Neural cell (in vitro differentiated cells): ENCODE results near the gene ZNF79. TPM values are rescaled to one million over a fixed set of nuclear protein-coding genes. Genes with fewer than 3 reads are reported as not detected.

Experiments
- H2AFZ ChIP-seq: fragments of 200-600, 300-800 bp; sonication (generic), shearing (Covaris generic); 2 replicates; pipeline ENCODE4 v1.6.0; 2014; ENCODE audit warnings: low read depth, mild to moderate bottlenecking, antibody characterized with exemption, low read length, moderate library complexity
- H3F3A ChIP-seq: fragments of 200-600 bp; shearing (Covaris generic); 2 replicates; pipeline ENCODE4 v1.6.1; 2016; ENCODE audit warnings: mild to moderate bottlenecking, moderate library complexity, mixed read lengths, antibody characterized with exemption, low read length; ENCODE audit not compliant: insufficient read depth, poor library complexity, severe bottlenecking
- H3K27ac ChIP-seq: fragments of 200-600, 300-800 bp; sonication (generic), shearing (Covaris generic); 2 replicates; pipeline ENCODE4 v1.5.1; 2014; ENCODE audit warnings: mild to moderate bottlenecking, low read length, moderate library complexity
- H3K27me3 ChIP-seq: fragments of 300-800, 200-600 bp; sonication (generic), shearing (Covaris generic); 2 replicates; pipeline ENCODE4 v1.6.0; 2014; ENCODE audit warnings: mild to moderate bottlenecking, low read depth, low read length, moderate library complexity; ENCODE audit not compliant: insufficient read depth
- H3K36me3 ChIP-seq: fragments of 300-800, 200-600 bp; sonication (generic), shearing (Covaris generic); 2 replicates; pipeline ENCODE4 v1.5.1; 2014; ENCODE audit warnings: mild to moderate bottlenecking, antibody characterized with exemption, low read length, moderate library complexity; ENCODE audit not compliant: insufficient read depth
- H3K4me2 ChIP-seq: fragments of 300-800, 200-600 bp; sonication (generic), shearing (Covaris generic); 2 replicates; pipeline ENCODE4 v1.6.0; 2014; ENCODE audit warnings: mild to moderate bottlenecking, low read length
- H3K4me3 ChIP-seq: fragments of 300-800, 200-600 bp; sonication (generic), shearing (Covaris generic); 2 replicates; pipeline ENCODE4 v1.5.1; 2014; ENCODE audit warnings: mild to moderate bottlenecking, low read length, moderate library complexity
- H3K79me2 ChIP-seq: fragments of 200-600 bp; shearing (Covaris generic); replicated peaks from 2 replicates; pipeline ENCODE4 v1.6.0; 2014; ENCODE audit warnings: mild to moderate bottlenecking, low read length, moderate library complexity; ENCODE audit not compliant: insufficient read depth
- H3K9ac ChIP-seq: fragments of 300-800, 200-600 bp; sonication (generic), shearing (Covaris generic); 2 replicates; pipeline ENCODE4 v1.6.1; 2016; ENCODE audit warnings: mild to moderate bottlenecking, low read length, mixed read lengths
- H3K9me2 ChIP-seq: fragments of 200-600 bp; shearing (Covaris generic); 2 replicates; pipeline ENCODE4 v1.6.1; 2016; ENCODE audit warnings: mild to moderate bottlenecking, low read length, mixed read lengths; ENCODE audit not compliant: insufficient read depth
- H3K9me3 ChIP-seq: fragments of 200-600, 300-800 bp; sonication (generic), shearing (Covaris generic); 2 replicates; pipeline ENCODE4 v1.6.1; 2016; ENCODE audit warnings: mild to moderate bottlenecking, mixed run types, low read length, moderate library complexity, mixed read lengths
- H4K20me1 ChIP-seq: fragments of 200-600 bp; shearing (Covaris generic); 2 replicates; pipeline ENCODE4 v1.6.1; 2016; ENCODE audit warnings: mild to moderate bottlenecking, mixed run types; ENCODE audit not compliant: insufficient read depth
- EP300 ChIP-seq: fragments of 450-650 bp; conservative IDR thresholded peaks from 2 replicates; pipeline ENCODE4 v1.6.1; 2014; ENCODE audit warnings: antibody characterized with exemption, mild to moderate bottlenecking, moderate library complexity; ENCODE audit not compliant: poor library complexity, severe bottlenecking
- EZH2 ChIP-seq: fragments of 200-600, 300-800 bp; shearing (Covaris generic), sonication (generic); IDR thresholded peaks from 2 replicates; pipeline ENCODE4 v1.6.1; 2014; ENCODE audit warnings: antibody characterized with exemption, low read length, borderline replicate concordance, mild to moderate bottlenecking; ENCODE audit not compliant: insufficient read depth, poor library complexity, severe bottlenecking
- MXI1 ChIP-seq: fragments of 450-650 bp; conservative IDR thresholded peaks from 2 replicates; pipeline ENCODE4 v1.6.1; 2014; ENCODE audit warnings: antibody characterized with exemption, mild to moderate bottlenecking; ENCODE audit not compliant: poor library complexity, severe bottlenecking
- POLR2AphosphoS5 ChIP-seq: IDR thresholded peaks from 2 replicates; pipeline ENCODE4 v1.6.1; 2012
- RAD21 ChIP-seq: fragments of 450-650 bp; conservative IDR thresholded peaks from 2 replicates; pipeline ENCODE4 v1.6.1; 2014; ENCODE audit warnings: antibody characterized with exemption, mild to moderate bottlenecking, moderate library complexity
- SMC3 ChIP-seq: fragments of 450-650 bp; conservative IDR thresholded peaks from 2 replicates; pipeline ENCODE4 v1.6.1; 2014; ENCODE audit warnings: antibody characterized with exemption, mild to moderate bottlenecking, moderate library complexity; ENCODE audit not compliant: poor library complexity
- TAF1 ChIP-seq: IDR thresholded peaks from 2 replicates; pipeline ENCODE4 v1.6.1; 2012; ENCODE audit warnings: low read depth
- polyA plus RNA-seq: library from polyadenylated mRNA; depleted of rRNA; stranded (reverse); fragments of >200 nt; gene quantifications from 2 replicates; pipeline ENCODE4 v1.2.3, GENCODE V29; 2014
- TF ChIP-seq, protein P1 (sequence below): IDR thresholded peaks from 2 replicates; pipeline ENCODE4 v1.6.1; 2012; ENCODE audit warnings: borderline replicate concordance
- TF ChIP-seq, protein P2 (sequence below): fragments of 450-650 bp; IDR thresholded peaks from 2 replicates; pipeline ENCODE4 v1.5.1; 2014; ENCODE audit warnings: antibody characterized with exemption, mild to moderate bottlenecking, moderate library complexity; ENCODE audit not compliant: poor library complexity, severe bottlenecking

ZNF79 gene
- polyA plus RNA-seq, 1 donor from 2014 or later: 2.9 TPM

GRCh38 chr9:127430415-127430814, 6.2 kb downstream of the ZNF79 start:
- peaks cover 8% of the 10 kb centered on the region for H3K79me2 ChIP-seq
- no peaks in the 10 kb centered on the region for H3K27me3 ChIP-seq
- no peaks in the 10 kb centered on the region for H3K9me3 ChIP-seq
- no peak for TF ChIP-seq TAF1
- no peak for TF ChIP-seq RAD21
- TF ChIP-seq EP300: no peak
- TF ChIP-seq POLR2AphosphoS5: no peak
- TF ChIP-seq SMC3: no peak
- TF ChIP-seq MXI1: no peak
- TF ChIP-seq, protein P1, sequence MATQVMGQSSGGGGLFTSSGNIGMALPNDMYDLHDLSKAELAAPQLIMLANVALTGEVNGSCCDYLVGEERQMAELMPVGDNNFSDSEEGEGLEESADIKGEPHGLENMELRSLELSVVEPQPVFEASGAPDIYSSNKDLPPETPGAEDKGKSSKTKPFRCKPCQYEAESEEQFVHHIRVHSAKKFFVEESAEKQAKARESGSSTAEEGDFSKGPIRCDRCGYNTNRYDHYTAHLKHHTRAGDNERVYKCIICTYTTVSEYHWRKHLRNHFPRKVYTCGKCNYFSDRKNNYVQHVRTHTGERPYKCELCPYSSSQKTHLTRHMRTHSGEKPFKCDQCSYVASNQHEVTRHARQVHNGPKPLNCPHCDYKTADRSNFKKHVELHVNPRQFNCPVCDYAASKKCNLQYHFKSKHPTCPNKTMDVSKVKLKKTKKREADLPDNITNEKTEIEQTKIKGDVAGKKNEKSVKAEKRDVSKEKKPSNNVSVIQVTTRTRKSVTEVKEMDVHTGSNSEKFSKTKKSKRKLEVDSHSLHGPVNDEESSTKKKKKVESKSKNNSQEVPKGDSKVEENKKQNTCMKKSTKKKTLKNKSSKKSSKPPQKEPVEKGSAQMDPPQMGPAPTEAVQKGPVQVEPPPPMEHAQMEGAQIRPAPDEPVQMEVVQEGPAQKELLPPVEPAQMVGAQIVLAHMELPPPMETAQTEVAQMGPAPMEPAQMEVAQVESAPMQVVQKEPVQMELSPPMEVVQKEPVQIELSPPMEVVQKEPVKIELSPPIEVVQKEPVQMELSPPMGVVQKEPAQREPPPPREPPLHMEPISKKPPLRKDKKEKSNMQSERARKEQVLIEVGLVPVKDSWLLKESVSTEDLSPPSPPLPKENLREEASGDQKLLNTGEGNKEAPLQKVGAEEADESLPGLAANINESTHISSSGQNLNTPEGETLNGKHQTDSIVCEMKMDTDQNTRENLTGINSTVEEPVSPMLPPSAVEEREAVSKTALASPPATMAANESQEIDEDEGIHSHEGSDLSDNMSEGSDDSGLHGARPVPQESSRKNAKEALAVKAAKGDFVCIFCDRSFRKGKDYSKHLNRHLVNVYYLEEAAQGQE: no peak
- no peak for TF ChIP-seq EZH2
- TF ChIP-seq, protein P2, sequence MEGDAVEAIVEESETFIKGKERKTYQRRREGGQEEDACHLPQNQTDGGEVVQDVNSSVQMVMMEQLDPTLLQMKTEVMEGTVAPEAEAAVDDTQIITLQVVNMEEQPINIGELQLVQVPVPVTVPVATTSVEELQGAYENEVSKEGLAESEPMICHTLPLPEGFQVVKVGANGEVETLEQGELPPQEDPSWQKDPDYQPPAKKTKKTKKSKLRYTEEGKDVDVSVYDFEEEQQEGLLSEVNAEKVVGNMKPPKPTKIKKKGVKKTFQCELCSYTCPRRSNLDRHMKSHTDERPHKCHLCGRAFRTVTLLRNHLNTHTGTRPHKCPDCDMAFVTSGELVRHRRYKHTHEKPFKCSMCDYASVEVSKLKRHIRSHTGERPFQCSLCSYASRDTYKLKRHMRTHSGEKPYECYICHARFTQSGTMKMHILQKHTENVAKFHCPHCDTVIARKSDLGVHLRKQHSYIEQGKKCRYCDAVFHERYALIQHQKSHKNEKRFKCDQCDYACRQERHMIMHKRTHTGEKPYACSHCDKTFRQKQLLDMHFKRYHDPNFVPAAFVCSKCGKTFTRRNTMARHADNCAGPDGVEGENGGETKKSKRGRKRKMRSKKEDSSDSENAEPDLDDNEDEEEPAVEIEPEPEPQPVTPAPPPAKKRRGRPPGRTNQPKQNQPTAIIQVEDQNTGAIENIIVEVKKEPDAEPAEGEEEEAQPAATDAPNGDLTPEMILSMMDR: no peak
- no peak overlapping the region for H3K9ac ChIP-seq
- no peaks in the 10 kb centered on the region for H3F3A ChIP-seq
- H3K27ac ChIP-seq: no peak overlapping the region
- H2AFZ ChIP-seq: no peak overlapping the region
- peaks cover 4% of the 10 kb centered on the region for H3K36me3 ChIP-seq
- H4K20me1 ChIP-seq: no peaks in the 10 kb centered on the region
- no peak overlapping the region for H3K4me3 ChIP-seq
- no peak overlapping the region for H3K4me2 ChIP-seq
- H3K9me2 ChIP-seq: no peaks in the 10 kb centered on the region

DNA sequence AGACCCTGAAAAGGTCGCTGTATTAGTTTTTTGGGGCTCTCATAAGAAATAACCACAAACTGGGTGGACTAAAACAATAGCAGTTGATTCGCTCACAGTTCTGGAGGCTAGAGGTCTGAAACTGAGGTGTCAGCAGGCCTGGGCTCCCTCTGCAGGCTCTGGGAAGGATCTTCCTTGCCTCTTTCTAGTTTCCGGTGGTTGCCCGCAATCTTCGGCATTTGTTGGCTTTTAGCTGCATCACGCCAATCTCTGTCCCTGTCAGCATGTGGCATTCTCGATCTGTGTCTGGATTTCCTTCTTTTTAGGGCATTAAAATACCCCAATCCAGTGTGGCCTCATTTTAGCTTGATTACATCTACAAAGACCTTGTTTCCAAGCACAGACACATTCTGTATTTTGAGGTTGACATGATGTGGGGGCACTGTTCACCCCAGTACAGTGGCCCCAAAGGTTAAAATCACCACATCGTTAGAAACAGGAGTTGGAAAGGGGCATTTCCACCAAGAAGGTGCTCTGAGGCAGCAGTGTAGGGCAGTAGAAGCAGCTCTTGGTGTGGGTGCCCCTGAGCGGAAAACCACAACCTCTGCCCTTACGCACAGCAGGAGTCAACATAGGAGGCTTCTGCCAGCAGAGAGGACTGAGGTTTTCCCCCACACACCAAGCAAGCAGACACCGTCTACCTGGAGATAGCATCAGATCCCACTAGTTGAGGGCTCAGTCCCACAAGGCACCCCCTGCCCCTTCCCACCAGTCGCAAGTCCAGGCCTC, 13.5 kb downstream of the ZNF79 start:
- Histone ChIP-seq H3K79me2 (no peaks in the 10 kb centered on the region), H4K20me1 (no peaks in the 10 kb centered on the region), H3K9me3 (no peaks in the 10 kb centered on the region), H3F3A (no peaks in the 10 kb centered on the region), H3K9me2 (no peaks in the 10 kb centered on the region), H3K4me2 (no peak overlapping the region), H3K9ac (no peak overlapping the region), H3K4me3 (no peak overlapping the region), H3K27ac (no peak overlapping the region), H3K27me3 (no peaks in the 10 kb centered on the region), H2AFZ (no peak overlapping the region), H3K36me3 (peaks cover 4% of the 10 kb centered on the region)
- TF ChIP-seq EP300: no peak
- no peak for TF ChIP-seq EZH2
- no peak for TF ChIP-seq SMC3
- no peak for TF ChIP-seq RAD21
- TF ChIP-seq, protein P1: no peak
- TF ChIP-seq MXI1: no peak
- no peak for TF ChIP-seq TAF1
- TF ChIP-seq, protein P2: peak; percentile 31
